Measurements from ENCODE around the gene SIX2. TPM values are rescaled to one million over a fixed set of nuclear protein-coding genes. Genes with fewer than 3 reads are reported as not detected.

SIX2 gene
- total RNA-seq, 1 donor from 2014 or later: 4.2 TPM

DNA sequence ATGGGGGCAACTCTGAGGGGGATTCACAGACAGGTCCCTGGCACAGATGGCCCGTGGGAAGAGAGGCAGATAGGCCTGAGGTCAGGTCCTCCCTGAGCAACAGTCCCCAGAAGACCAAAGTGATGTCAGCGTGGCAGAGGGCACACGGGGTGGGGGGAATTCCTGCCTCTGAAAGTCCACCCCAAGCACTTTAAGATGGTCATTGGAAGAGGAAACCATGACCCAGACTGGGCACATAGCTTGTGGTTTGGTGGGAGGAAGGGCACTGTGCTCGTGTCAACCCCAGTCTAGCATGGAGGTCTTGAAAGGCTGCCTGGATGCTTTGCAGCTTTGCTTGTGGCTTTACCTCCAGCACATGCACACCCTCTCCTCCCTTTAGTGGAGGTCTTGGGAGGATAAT lies 38.0 kb upstream of the SIX2 start:
- Histone ChIP-seq H3K4me3 (ENCODE audit: low read depth, low read length) (no peak overlapping the region), H3K36me3 (ENCODE audit: control insufficient read depth, insufficient read depth, low read length) (no peaks in the 10 kb centered on the region), H3K27me3 (ENCODE audit: control insufficient read depth, insufficient read depth, low read length) (no peaks in the 10 kb centered on the region)
- FAIRE-seq (no peak), DNase-seq (ENCODE audit: low read depth) (no peak)
- TF ChIP-seq CTCF (IDR thresholded peaks at IDR 0.05; ENCODE audit: insufficient read depth, low read length, severe bottlenecking): no peak

DNA sequence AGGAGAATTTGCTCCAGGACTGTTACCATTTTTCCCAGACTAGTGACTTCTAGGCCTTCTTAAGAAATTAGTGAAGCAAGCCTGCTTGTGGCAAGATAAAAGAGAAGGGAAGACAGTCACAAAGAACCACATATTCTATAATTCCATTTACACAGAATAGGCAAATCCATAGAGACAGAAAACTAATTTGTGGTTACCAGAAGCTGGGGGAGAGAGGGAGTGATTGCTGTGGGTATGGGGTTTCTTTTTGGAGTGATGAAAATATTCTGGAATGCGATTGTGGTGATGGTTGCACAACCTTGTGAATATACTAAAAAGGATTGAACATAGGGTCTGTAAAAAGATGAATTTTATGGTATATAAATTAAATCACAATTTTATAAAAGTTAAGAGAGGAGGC lies 37.5 kb upstream of the SIX2 start:
- DNase-seq (ENCODE audit: low read depth) (no peak), FAIRE-seq (no peak)
- no peak for TF ChIP-seq CTCF (IDR thresholded peaks at IDR 0.05; ENCODE audit: insufficient read depth, low read length, severe bottlenecking)
- no peak overlapping the region for H3K4me3 ChIP-seq (ENCODE audit: low read depth, low read length)
- no peaks in the 10 kb centered on the region for H3K27me3 ChIP-seq (ENCODE audit: control insufficient read depth, insufficient read depth, low read length)
- no peaks in the 10 kb centered on the region for H3K36me3 ChIP-seq (ENCODE audit: control insufficient read depth, insufficient read depth, low read length)

- no peak overlapping the region for H3K4me3 ChIP-seq (ENCODE audit: low read depth, low read length)
- H3K36me3 ChIP-seq (ENCODE audit: control insufficient read depth, insufficient read depth, low read length): no peaks in the 10 kb centered on the region
- H3K27me3 ChIP-seq (ENCODE audit: control insufficient read depth, insufficient read depth, low read length): no peaks in the 10 kb centered on the region
- DNase-seq (ENCODE audit: low read depth) (no peak), FAIRE-seq (no peak)
- TF ChIP-seq CTCF (IDR thresholded peaks at IDR 0.05; ENCODE audit: insufficient read depth, low read length, severe bottlenecking): no peak
These were observed 36.5 kb upstream of the SIX2 start for GRCh38 chr2:45045706-45046105.

DNA sequence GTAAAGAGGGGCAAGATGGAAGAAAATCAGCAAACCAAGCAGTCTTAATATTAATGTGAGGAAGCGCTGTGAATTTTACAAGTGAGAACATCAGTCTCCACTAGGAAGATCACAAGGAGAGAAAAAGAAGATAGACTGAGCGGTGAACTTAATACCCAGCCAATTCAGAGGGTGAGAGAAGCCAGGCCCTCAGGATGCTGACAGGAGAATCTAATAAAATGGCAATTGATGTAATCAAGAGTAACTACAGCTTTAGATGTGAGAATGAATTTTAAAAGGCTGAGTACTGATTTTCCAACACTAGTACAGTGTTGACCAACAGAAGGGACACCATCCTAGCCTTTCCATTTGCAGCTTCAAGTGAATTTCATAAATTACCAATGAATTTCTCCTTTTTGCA lies 35.7 kb upstream of the SIX2 start:
- Histone ChIP-seq H3K27me3 (ENCODE audit: control insufficient read depth, insufficient read depth, low read length) (no peaks in the 10 kb centered on the region), H3K36me3 (ENCODE audit: control insufficient read depth, insufficient read depth, low read length) (no peaks in the 10 kb centered on the region), H3K4me3 (ENCODE audit: low read depth, low read length) (no peak overlapping the region)
- DNase-seq (ENCODE audit: low read depth): no peak
- no peak for FAIRE-seq
- no peak for TF ChIP-seq CTCF (IDR thresholded peaks at IDR 0.05; ENCODE audit: insufficient read depth, low read length, severe bottlenecking)

DNA sequence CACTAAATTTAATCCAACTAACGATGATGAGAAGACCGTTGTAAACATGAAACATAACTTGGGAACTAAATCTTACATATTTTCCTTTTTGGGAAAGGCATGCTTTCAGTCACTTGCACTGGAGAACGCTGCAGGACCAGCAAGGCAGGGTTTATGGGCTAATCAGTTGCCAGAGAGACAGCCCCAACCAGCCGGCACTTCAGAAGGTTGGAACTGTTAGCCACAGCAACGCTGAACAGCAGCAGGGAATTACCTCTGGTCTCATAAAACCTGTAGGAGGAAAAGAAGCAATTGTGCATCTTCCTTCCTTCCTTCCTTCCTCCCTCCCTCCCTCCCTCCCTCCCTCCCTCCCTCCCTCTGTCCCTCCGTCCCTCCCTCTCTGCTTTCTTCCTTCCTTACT lies 33.9 kb upstream of the SIX2 start:
- FAIRE-seq: no peak
- no peak for DNase-seq (ENCODE audit: low read depth)
- H3K4me3 ChIP-seq (ENCODE audit: low read depth, low read length): no peak overlapping the region
- H3K27me3 ChIP-seq (ENCODE audit: control insufficient read depth, insufficient read depth, low read length): no peaks in the 10 kb centered on the region
- no peaks in the 10 kb centered on the region for H3K36me3 ChIP-seq (ENCODE audit: control insufficient read depth, insufficient read depth, low read length)
- TF ChIP-seq CTCF (IDR thresholded peaks at IDR 0.05; ENCODE audit: insufficient read depth, low read length, severe bottlenecking): no peak

DNA sequence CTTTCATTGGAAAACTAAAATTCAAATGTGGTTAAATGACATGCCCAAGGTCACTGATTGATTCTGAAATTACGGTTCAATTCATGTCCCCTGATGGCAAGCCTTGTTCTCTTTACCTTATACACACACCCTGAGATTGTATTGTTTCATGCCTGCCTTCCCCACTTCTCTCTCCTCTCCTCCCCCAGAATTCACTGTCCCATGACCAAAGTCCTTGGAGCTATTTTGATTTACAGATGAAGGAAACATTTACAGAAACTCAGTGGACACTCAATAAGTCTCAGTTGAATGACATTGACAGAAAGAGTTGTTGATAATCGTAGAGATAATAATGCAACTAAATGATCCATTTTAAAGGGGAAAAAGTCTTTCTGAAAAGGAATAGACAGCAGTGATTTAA lies 33.1 kb upstream of the SIX2 start:
- no peaks in the 10 kb centered on the region for H3K36me3 ChIP-seq (ENCODE audit: control insufficient read depth, insufficient read depth, low read length)
- no peak for TF ChIP-seq CTCF (IDR thresholded peaks at IDR 0.05; ENCODE audit: insufficient read depth, low read length, severe bottlenecking)
- FAIRE-seq: no peak
- DNase-seq (ENCODE audit: low read depth): no peak
- H3K4me3 ChIP-seq (ENCODE audit: low read depth, low read length): no peak overlapping the region
- no peaks in the 10 kb centered on the region for H3K27me3 ChIP-seq (ENCODE audit: control insufficient read depth, insufficient read depth, low read length)

Measured in bronchial epithelial cell (primary cell).